MCF 10A (cell line): ENCODE results near the gene GRK3. TPM values are rescaled to one million over a fixed set of nuclear protein-coding genes. Genes with fewer than 3 reads are reported as not detected.
"Not testable (repeated sequence)": the region's sequence is repeated elsewhere in the genome, so short reads cannot be mapped to it uniquely, and the experiment has no call there.

ENCODE experiments used
- BruUV-seq: library from RNA; stranded (reverse); fragments of 400-500 nt; replicated peaks from 2 replicates; lab custom pipeline; 2021; lab: Mats Ljungman, UMichigan
- CTCF ChIA-PET: fragments of 300-600 bp; sonication (Branson Sonifier 250); formaldehyde crosslinking; extraction: SDS; loops from one replicate; lab custom pipeline; 2021; ENCODE audit warnings: antibody characterized with exemption, inconsistent platforms; lab: Yijun Ruan, JAX
- POLR2A ChIA-PET: fragments of 300-600, 350-650 bp; sonication (Branson Sonifier 250); formaldehyde crosslinking; extraction: SDS; loops from one replicate; lab custom pipeline; 2020; ENCODE audit warnings: antibody characterized with exemption, inconsistent platforms; lab: Yijun Ruan, JAX
- DNase-seq: peaks from one replicate; pipeline ENCODE4 v3.0.0-alpha.2; 2018; ENCODE audit not compliant: unreplicated experiment
- H3K27ac Mint-ChIP-seq: one replicate; pipeline ENCODE4 v1.8.0; 2022; ENCODE audit warnings: mild to moderate bottlenecking, low read depth, mixed read lengths; ENCODE audit not compliant: unreplicated experiment
- H3K27me3 Mint-ChIP-seq: one replicate; pipeline ENCODE4 v1.8.0; 2022; ENCODE audit warnings: mixed read lengths; ENCODE audit not compliant: insufficient read depth, unreplicated experiment
- H3K36me3 Mint-ChIP-seq: one replicate; pipeline ENCODE4 v1.8.0; 2022; ENCODE audit warnings: mild to moderate bottlenecking, moderate library complexity, mixed read lengths; ENCODE audit not compliant: insufficient read depth, unreplicated experiment
- H3K4me1 Mint-ChIP-seq: one replicate; pipeline ENCODE4 v1.8.0; 2022; ENCODE audit warnings: mixed read lengths; ENCODE audit not compliant: insufficient read depth, unreplicated experiment
- H3K4me3 Mint-ChIP-seq: one replicate; pipeline ENCODE4 v1.8.0; 2022; ENCODE audit warnings: mild to moderate bottlenecking, moderate library complexity, mixed read lengths; ENCODE audit not compliant: unreplicated experiment
- H3K9me3 Mint-ChIP-seq: one replicate; pipeline ENCODE4 v1.8.0; 2022; ENCODE audit warnings: mixed read lengths; ENCODE audit not compliant: unreplicated experiment
- CTCF ChIP-seq: fragments of 200-600 bp; IDR thresholded peaks from one replicate; pipeline ENCODE4 v1.8.0; 2022; ENCODE audit warnings: antibody characterized with exemption, mild to moderate bottlenecking; ENCODE audit not compliant: unreplicated experiment
- intact Hi-C: fragments of 100-400 bp; cut with micrococcal nuclease; formaldehyde crosslinking; loops from 2 replicates; pipeline ENCODE4 v1.14.1; 2022
- total RNA-seq: library from RNA; stranded (reverse); gene quantifications from 2 replicates; pipeline ENCODE4 v1.2.3, GENCODE V29; 2022

GRK3 gene
- total RNA-seq, 1 experiment from 2014 or later: 7.9 TPM

- DNase-seq: no peak
- ChIA-PET POLR2A (interaction anchor here (0.6 to 2.4 kb wide), 3 partner anchors 23 to 57 kb away, joined by 3 to 18 read pairs (median 3); no protein-coding TSS in a partner anchor), CTCF (interaction anchor here (0.7 to 2.9 kb wide), 12 partner anchors 27 to 215 kb away, joined by 3 to 27 read pairs (median 4); no protein-coding TSS in a partner anchor)
- Mint-ChIP-seq H3K9me3 (no peaks in the 10 kb centered on the region), H3K27ac (no peak overlapping the region), H3K4me3 (no peak overlapping the region), H3K4me1 (peaks cover 5% of the 10 kb centered on the region), H3K27me3 (no peaks in the 10 kb centered on the region), H3K36me3 (no peaks in the 10 kb centered on the region)
- no peak for TF ChIP-seq CTCF
- BruUV-seq: no TSS peak
- intact Hi-C loops: loop anchor here (1.0 to 5.0 kb wide), 3 partner anchors 105 to 206 kb away; no protein-coding TSS in a partner anchor
Observed at GRCh38 chr22:25566898-25567235, 2.4 kb downstream of the GRK3 start.

GRCh38 chr22:25567251-25567675 is 2.8 kb downstream of the GRK3 start:
- no peak overlapping the region for H3K4me3 Mint-ChIP-seq
- H3K27ac Mint-ChIP-seq: no peak overlapping the region
- peaks cover 1% of the 10 kb centered on the region for H3K36me3 Mint-ChIP-seq
- CTCF ChIA-PET: interaction anchor here (0.6 to 2.9 kb wide), 17 partner anchors 9 to 893 kb away, joined by 3 to 27 read pairs (median 4); no protein-coding TSS in a partner anchor
- TF ChIP-seq CTCF: peak; percentile 21
- no peaks in the 10 kb centered on the region for H3K27me3 Mint-ChIP-seq
- H3K9me3 Mint-ChIP-seq: no peaks in the 10 kb centered on the region
- H3K4me1 Mint-ChIP-seq: peaks cover 5% of the 10 kb centered on the region
- DNase-seq: peak; percentile 13
- POLR2A ChIA-PET: interaction anchor here (0.6 to 1.3 kb wide), 3 partner anchors 10 to 58 kb away, joined by 3 to 4 read pairs (median 3); no protein-coding TSS in a partner anchor
- no TSS peak for BruUV-seq
- intact Hi-C loops: loop anchor here (1.0 to 5.0 kb wide), 3 partner anchors 105 to 206 kb away; no protein-coding TSS in a partner anchor

GRCh38 chr22:25568066-25568465 is 3.6 kb downstream of the GRK3 start:
- H3K4me1 Mint-ChIP-seq, H3K9me3 Mint-ChIP-seq, BruUV-seq, H3K27me3 Mint-ChIP-seq, H3K27ac Mint-ChIP-seq, DNase-seq, H3K4me3 Mint-ChIP-seq, H3K36me3 Mint-ChIP-seq: not testable (repeated sequence)
- intact Hi-C loops: loop anchor here (5.0 kb wide), 1 partner anchor 106 kb away; no protein-coding TSS in a partner anchor
- ChIA-PET POLR2A (interaction anchor here (1.0 to 1.3 kb wide), 2 partner anchors 9 to 59 kb away, joined by 3 to 4 read pairs; no protein-coding TSS in a partner anchor), CTCF (interaction anchor here (0.7 to 2.9 kb wide), 14 partner anchors 8 to 892 kb away, joined by 3 to 27 read pairs (median 4); no protein-coding TSS in a partner anchor)

GRCh38 chr22:25569361-25569760 is 4.9 kb downstream of the GRK3 start:
- peaks cover 5% of the 10 kb centered on the region for H3K4me1 Mint-ChIP-seq
- H3K36me3 Mint-ChIP-seq: peaks cover 6% of the 10 kb centered on the region
- H3K27me3 Mint-ChIP-seq: no peaks in the 10 kb centered on the region
- no peak overlapping the region for H3K4me3 Mint-ChIP-seq
- CTCF ChIA-PET: interaction anchor here (1.0 to 2.2 kb wide), 4 partner anchors 56 to 204 kb away, joined by 3 to 13 read pairs (median 4); no protein-coding TSS in a partner anchor
- intact Hi-C loops: loop anchor here (5.0 kb wide), 1 partner anchor 107 kb away; no protein-coding TSS in a partner anchor
- POLR2A ChIA-PET: no interaction called here
- no peak overlapping the region for H3K27ac Mint-ChIP-seq
- no peak for DNase-seq
- TF ChIP-seq CTCF: no peak
- no peaks in the 10 kb centered on the region for H3K9me3 Mint-ChIP-seq
- BruUV-seq: no TSS peak
